Loucy (cell line): ENCODE data around the gene NAALADL2.

Source experiments
- EZH2phosphoT487 ChIP-seq: fragments of 200-600 bp; IDR thresholded peaks from 2 replicates; pipeline ENCODE4 v1.6.1; 2018; ENCODE audit warnings: antibody characterized with exemption, mild to moderate bottlenecking, moderate library complexity, borderline replicate concordance
- TF ChIP-seq, protein P1 (sequence below): fragments of 200-600 bp; sonication (generic); conservative IDR thresholded peaks from 2 replicates; pipeline ENCODE4 v1.5.1; 2014; ENCODE audit warnings: mild to moderate bottlenecking, antibody characterized with exemption, low read length

DNA sequence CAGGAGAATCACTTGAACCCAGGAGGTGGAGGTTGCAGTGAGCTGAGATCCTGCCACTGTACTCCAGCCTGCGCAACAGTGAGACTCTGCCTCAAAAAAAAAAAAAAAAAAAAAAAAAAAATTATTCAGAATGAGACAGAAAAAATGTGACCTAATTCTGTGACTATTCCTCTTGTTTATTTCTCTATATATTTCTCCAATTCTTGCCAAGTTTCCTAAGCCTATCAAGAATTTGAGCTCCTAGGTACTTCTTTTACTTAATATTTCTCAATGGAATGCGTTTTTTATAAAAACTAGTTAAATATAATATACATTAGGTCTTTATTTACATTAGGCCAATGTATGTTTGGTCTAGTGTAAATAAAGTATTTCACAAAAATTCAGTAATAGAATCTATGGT, 86.8 kb downstream of the NAALADL2 start:
- TF ChIP-seq, protein P1, sequence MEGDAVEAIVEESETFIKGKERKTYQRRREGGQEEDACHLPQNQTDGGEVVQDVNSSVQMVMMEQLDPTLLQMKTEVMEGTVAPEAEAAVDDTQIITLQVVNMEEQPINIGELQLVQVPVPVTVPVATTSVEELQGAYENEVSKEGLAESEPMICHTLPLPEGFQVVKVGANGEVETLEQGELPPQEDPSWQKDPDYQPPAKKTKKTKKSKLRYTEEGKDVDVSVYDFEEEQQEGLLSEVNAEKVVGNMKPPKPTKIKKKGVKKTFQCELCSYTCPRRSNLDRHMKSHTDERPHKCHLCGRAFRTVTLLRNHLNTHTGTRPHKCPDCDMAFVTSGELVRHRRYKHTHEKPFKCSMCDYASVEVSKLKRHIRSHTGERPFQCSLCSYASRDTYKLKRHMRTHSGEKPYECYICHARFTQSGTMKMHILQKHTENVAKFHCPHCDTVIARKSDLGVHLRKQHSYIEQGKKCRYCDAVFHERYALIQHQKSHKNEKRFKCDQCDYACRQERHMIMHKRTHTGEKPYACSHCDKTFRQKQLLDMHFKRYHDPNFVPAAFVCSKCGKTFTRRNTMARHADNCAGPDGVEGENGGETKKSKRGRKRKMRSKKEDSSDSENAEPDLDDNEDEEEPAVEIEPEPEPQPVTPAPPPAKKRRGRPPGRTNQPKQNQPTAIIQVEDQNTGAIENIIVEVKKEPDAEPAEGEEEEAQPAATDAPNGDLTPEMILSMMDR: no peak
- no peak for TF ChIP-seq EZH2phosphoT487
